Skeletal muscle satellite cell (primary cell): Measurements from ENCODE around the gene RELT.
"Not testable (repeated sequence)": the region's sequence is repeated elsewhere in the genome, so short reads cannot be mapped to it uniquely, and the experiment has no call there.

Source experiments
- H3K27me3 ChIP-seq: 2 replicates; pipeline ENCODE4 v1.7.0; 2013; ENCODE audit warnings: low read length; ENCODE audit not compliant: control insufficient read depth, insufficient read depth
- H3K36me3 ChIP-seq: 2 replicates; pipeline ENCODE4 v1.7.0; 2013; ENCODE audit warnings: mild to moderate bottlenecking, control low read depth, low read length; ENCODE audit not compliant: insufficient read depth
- H3K4me1 ChIP-seq: 2 replicates; pipeline ENCODE4 v1.7.0; 2013; ENCODE audit warnings: low read length; ENCODE audit not compliant: control insufficient read depth, insufficient read depth
- H3K4me2 ChIP-seq: 2 replicates; pipeline ENCODE4 v1.7.0; 2013; ENCODE audit warnings: mild to moderate bottlenecking, low read length
- H3K4me3 ChIP-seq: 2 replicates; pipeline ENCODE4 v1.7.0; 2013; ENCODE audit warnings: low read length
- H3K9ac ChIP-seq: 2 replicates; pipeline ENCODE4 v1.7.0; 2013; ENCODE audit warnings: mild to moderate bottlenecking, low read depth, low read length, moderate library complexity
- H3K9me3 ChIP-seq: replicated peaks from 2 replicates; pipeline ENCODE4 v1.7.0; 2013; ENCODE audit warnings: mild to moderate bottlenecking, control low read depth, low read length

The RELT gene

GRCh38 chr11:73431396-73431795 is 55.2 kb downstream of the RELT start:
- H3K4me1 ChIP-seq = peaks cover 19% of the 10 kb centered on the region
- H3K4me2 ChIP-seq = no peak overlapping the region
- H3K4me3 ChIP-seq = no peak overlapping the region
- H3K9ac ChIP-seq = no peak overlapping the region
- no peaks in the 10 kb centered on the region for H3K27me3 ChIP-seq
- no peaks in the 10 kb centered on the region for H3K36me3 ChIP-seq
- H3K9me3 ChIP-seq = no peaks in the 10 kb centered on the region

DNA sequence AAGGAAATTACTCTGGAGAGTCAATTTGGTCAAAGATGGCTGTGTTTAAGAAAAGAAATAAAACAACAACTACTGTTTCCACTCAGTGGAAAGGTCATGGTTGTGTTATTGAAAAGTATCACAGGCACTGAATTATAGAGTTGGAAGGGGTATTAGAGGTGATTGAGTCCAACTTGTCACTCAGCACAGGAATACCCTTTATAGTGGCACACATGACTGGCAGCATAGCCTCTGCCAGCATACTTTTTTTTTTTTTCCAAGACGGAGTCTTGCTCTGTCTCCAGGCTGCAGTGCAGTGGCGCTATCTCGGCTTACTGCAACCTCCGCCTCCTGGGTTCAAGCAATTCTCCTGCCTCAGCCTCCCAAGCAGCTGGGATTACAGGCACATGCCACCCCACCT is 60.7 kb downstream of the RELT start:
- not testable (repeated sequence) for H3K4me2 ChIP-seq, H3K27me3 ChIP-seq, H3K4me3 ChIP-seq, H3K9me3 ChIP-seq, H3K4me1 ChIP-seq, H3K9ac ChIP-seq, H3K36me3 ChIP-seq

GRCh38 chr11:73439002-73439843 is 63.0 kb downstream of the RELT start:
- Histone ChIP-seq H3K9me3 (no peaks in the 10 kb centered on the region), H3K27me3 (no peaks in the 10 kb centered on the region), H3K36me3 (no peaks in the 10 kb centered on the region), H3K4me2 (no peak overlapping the region), H3K9ac (no peak overlapping the region), H3K4me3 (no peak overlapping the region), H3K4me1 (no peaks in the 10 kb centered on the region)

DNA sequence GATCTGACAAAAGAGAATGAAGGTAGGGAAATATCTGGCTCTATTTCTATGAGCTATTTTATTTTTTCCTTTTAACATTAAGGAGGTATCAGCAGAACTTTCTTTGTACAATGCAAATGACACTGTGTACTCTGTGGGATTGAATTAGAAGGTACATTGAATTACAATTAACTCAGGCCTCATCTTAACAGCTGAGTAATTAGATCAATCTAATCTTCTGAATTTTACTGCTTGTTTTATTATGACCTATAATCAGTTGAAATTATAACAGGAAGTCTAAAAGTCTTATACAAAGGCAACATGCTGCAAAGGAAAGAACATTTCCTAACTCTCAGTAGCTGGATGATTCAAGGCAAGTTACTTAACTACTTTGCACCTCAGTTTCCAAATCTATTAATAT is 69.8 kb downstream of the RELT start:
- Histone ChIP-seq H3K4me1 (no peaks in the 10 kb centered on the region), H3K27me3 (no peaks in the 10 kb centered on the region), H3K9me3 (no peaks in the 10 kb centered on the region), H3K4me3 (no peak overlapping the region), H3K9ac (no peak overlapping the region), H3K36me3 (no peaks in the 10 kb centered on the region), H3K4me2 (no peak overlapping the region)

DNA sequence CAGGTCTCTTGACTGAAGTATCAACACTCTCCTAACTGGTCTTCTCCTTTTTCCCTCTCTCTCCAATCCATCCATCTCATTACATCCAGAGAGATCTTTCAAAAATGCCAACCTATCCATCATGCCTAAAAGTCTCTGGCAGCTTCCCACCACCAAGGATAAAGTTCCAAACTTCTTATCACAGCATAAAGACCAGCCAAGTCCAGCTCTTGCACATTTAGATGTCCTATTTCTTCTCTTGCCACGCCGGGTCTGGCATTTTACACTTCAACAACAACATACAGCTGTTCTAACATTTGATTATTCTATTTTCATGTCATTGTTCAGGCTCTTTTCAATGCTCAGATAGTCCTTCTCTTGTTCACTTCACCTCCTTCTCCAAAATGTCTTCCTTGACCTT is 70.6 kb downstream of the RELT start:
- H3K9me3 ChIP-seq = no peaks in the 10 kb centered on the region
- H3K27me3 ChIP-seq = no peaks in the 10 kb centered on the region
- no peak overlapping the region for H3K4me3 ChIP-seq
- no peak overlapping the region for H3K9ac ChIP-seq
- no peaks in the 10 kb centered on the region for H3K4me1 ChIP-seq
- H3K4me2 ChIP-seq = no peak overlapping the region
- H3K36me3 ChIP-seq = no peaks in the 10 kb centered on the region
